NCI-H524 (cell line): Measurements from ENCODE around the gene TFB1M.
"Not testable (repeated sequence)": the region's sequence is repeated elsewhere in the genome, so short reads cannot be mapped to it uniquely, and the experiment has no call there.

Experiments used
- DNase-seq, 2 experiments: peaks; one replicate each; lab custom pipeline; 2025; lab: John Stamatoyannopoulos, UW

Gene TFB1M

GRCh38 chr6:155329460-155330132 lies 15.3 kb upstream of the TFB1M start:
- DNase-seq: no peak

- no peak for DNase-seq
These were observed 14.5 kb upstream of the TFB1M start for GRCh38 chr6:155328539-155329459.

- no peak for DNase-seq
These were observed 13.8 kb upstream of the TFB1M start for GRCh38 chr6:155328074-155328538.

GRCh38 chr6:155327326-155328073 lies 13.2 kb upstream of the TFB1M start:
- DNase-seq: peak; percentile 7 to 69

GRCh38 chr6:155325700-155326516 lies 11.6 kb upstream of the TFB1M start:
- DNase-seq: no peak

GRCh38 chr6:155324993-155325392 lies 10.7 kb upstream of the TFB1M start:
- no peak for DNase-seq

- DNase-seq: no peak
These were observed 9.9 kb upstream of the TFB1M start for GRCh38 chr6:155324172-155324571.

GRCh38 chr6:155319902-155320301 lies 5.6 kb upstream of the TFB1M start:
- no peak for DNase-seq

- DNase-seq: peak in 1 of 2 experiments; percentile 23
These were observed 2.9 kb upstream of the TFB1M start for GRCh38 chr6:155317186-155317585.

- no peak for DNase-seq
These were observed 2.1 kb upstream of the TFB1M start for GRCh38 chr6:155316419-155316818.

- peak in 1 of 2 experiments; percentile 34 for DNase-seq
These were observed 1.2 kb upstream of the TFB1M start for GRCh38 chr6:155315516-155315871.

GRCh38 chr6:155314773-155315515 lies 660 bp upstream of the TFB1M start:
- peak; percentile 94 to 96 for DNase-seq

GRCh38 chr6:155313602-155314091 lies 637 bp downstream of the TFB1M start:
- DNase-seq: peak; percentile 29 to 58

GRCh38 chr6:155312950-155313349 lies 1.3 kb downstream of the TFB1M start:
- not testable (repeated sequence) for DNase-seq

GRCh38 chr6:155311583-155311982 lies 2.7 kb downstream of the TFB1M start:
- no peak for DNase-seq

- DNase-seq: no peak
These were observed 3.2 kb downstream of the TFB1M start for GRCh38 chr6:155311086-155311485.

GRCh38 chr6:155310596-155310995 lies 3.7 kb downstream of the TFB1M start:
- no peak for DNase-seq

GRCh38 chr6:155309150-155309549 lies 5.1 kb downstream of the TFB1M start:
- no peak for DNase-seq

- DNase-seq: no peak
These were observed 7.3 kb downstream of the TFB1M start for GRCh38 chr6:155306958-155307357.

- no peak for DNase-seq
These were observed 10.9 kb downstream of the TFB1M start for GRCh38 chr6:155303361-155303870.
